ENCODE results near the gene STX17. TPM values are rescaled to one million over a fixed set of nuclear protein-coding genes. Genes with fewer than 3 reads are reported as not detected.

The STX17 gene
- total RNA-seq, 1 donor from 2014 or later = 20.1 TPM

- intact Hi-C loops (cut with DNase I) = no loop called here
- DNase-seq (no peak), ATAC-seq (ENCODE audit: poor library complexity) (no peak)
Measured at GRCh38 chr9:100013573-100013972, 107.1 kb downstream of the STX17 start.

GRCh38 chr9:100014846-100015245 is 108.4 kb downstream of the STX17 start:
- no peak for DNase-seq
- intact Hi-C loops (cut with DNase I) = no loop called here

GRCh38 chr9:100019541-100019940 is 113.1 kb downstream of the STX17 start:
- intact Hi-C loops (cut with DNase I) = no loop called here
- DNase-seq (no peak), ATAC-seq (ENCODE audit: poor library complexity) (no peak)

More at GRCh38 chr9:100014846-100015245, 108.4 kb downstream of the STX17 start:
- no peak for ATAC-seq (ENCODE audit: poor library complexity)

Other genes with a start within 250 kb of the STX17 start
- gene NR4A3, start 84.8 kb upstream of the STX17 start, total RNA-seq = 3.7 TPM
- gene ERP44, start 192.3 kb downstream of the STX17 start, total RNA-seq = 13.5 TPM
- gene INVS, start 192.6 kb downstream of the STX17 start, total RNA-seq = 5.6 TPM